ENCODE measurements around the gene SPOPL. TPM values are rescaled to one million over a fixed set of nuclear protein-coding genes. Genes with fewer than 3 reads are reported as not detected.

SPOPL gene
- total and polyA plus RNA-seq, 2 donors (not counting 1 experiment from before 2014, with no cell fraction given), result 11.5 to 15.2 TPM

- no peak for DNase-seq (ENCODE audit: low read depth in 2 of 2)
- Histone ChIP-seq H3K4me1 (ENCODE audit: control insufficient read depth, extremely low read depth, insufficient read depth, low read length) (no peaks in the 10 kb centered on the region), H3K79me2 (ENCODE audit: control insufficient read depth, insufficient read depth, low read length) (no peaks in the 10 kb centered on the region), H3K27me3 (ENCODE audit: control insufficient read depth, insufficient read depth, low read length) (no peaks in the 10 kb centered on the region), H3K27ac (ENCODE audit: insufficient read depth, low read length) (no peak overlapping the region), H3K4me3 (replicated peaks in 1 of 4; ENCODE audit: control extremely low read depth in 1 of 4, insufficient read depth in 1 of 4, low read depth in 3 of 4, low read length in 4 of 4) (no peak overlapping the region), H3K4me2 (ENCODE audit: extremely low read depth, insufficient read depth, low read length) (no peak overlapping the region), H3K9me3 (ENCODE audit: control insufficient read depth, insufficient read depth, low read depth, low read length) (no peaks in the 10 kb centered on the region), H4K20me1 (ENCODE audit: control insufficient read depth, extremely low read depth, insufficient read depth, low read length) (no peaks in the 10 kb centered on the region), H3K9ac (ENCODE audit: insufficient read depth, low read length) (no peak overlapping the region), H2AFZ (ENCODE audit: low read length) (no peak overlapping the region), H3K36me3 (ENCODE audit: control insufficient read depth, insufficient read depth, low read length) (no peaks in the 10 kb centered on the region)
- TF ChIP-seq EZH2 (IDR thresholded peaks at IDR 0.05; ENCODE audit: low read length, missing control alignments) (no peak), CTCF (conservative IDR thresholded peaks at IDR 0.05 in 1 of 2, IDR thresholded peaks at IDR 0.05 in 1 of 2; ENCODE audit: low read depth in 1 of 2, low read length in 2 of 2) (no peak)
Observed at GRCh38 chr2:138548796-138549195, 47.2 kb downstream of the SPOPL start.

DNA sequence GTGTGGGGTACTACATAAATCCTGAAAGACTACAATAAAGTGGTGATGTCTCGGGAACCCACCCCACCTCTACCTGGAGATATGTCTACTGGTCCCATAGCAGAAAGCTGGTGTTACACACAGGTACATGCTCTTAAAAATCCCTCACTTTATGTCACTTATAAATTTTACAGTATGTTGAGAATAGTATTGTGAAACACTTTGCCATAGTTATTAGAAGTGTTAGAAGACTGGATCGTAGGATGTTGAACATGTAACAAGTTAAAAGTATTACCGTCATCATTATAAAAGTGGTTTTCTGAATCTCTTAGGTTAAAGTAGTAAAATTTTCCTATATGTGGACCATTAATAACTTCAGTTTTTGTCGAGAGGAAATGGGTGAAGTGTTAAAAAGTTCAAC is 48.6 kb downstream of the SPOPL start:
- no peak overlapping the region for H3K4me3 ChIP-seq (replicated peaks in 1 of 4; ENCODE audit: control extremely low read depth in 1 of 4, insufficient read depth in 1 of 4, low read depth in 3 of 4, low read length in 4 of 4)
- H3K79me2 ChIP-seq (ENCODE audit: control insufficient read depth, insufficient read depth, low read length), result no peaks in the 10 kb centered on the region
- no peaks in the 10 kb centered on the region for H3K27me3 ChIP-seq (ENCODE audit: control insufficient read depth, insufficient read depth, low read length)
- no peaks in the 10 kb centered on the region for H3K4me1 ChIP-seq (ENCODE audit: control insufficient read depth, extremely low read depth, insufficient read depth, low read length)
- H3K9me3 ChIP-seq (ENCODE audit: control insufficient read depth, insufficient read depth, low read depth, low read length), result no peaks in the 10 kb centered on the region
- no peak overlapping the region for H2AFZ ChIP-seq (ENCODE audit: low read length)
- no peak overlapping the region for H3K27ac ChIP-seq (ENCODE audit: insufficient read depth, low read length)
- H3K9ac ChIP-seq (ENCODE audit: insufficient read depth, low read length), result no peak overlapping the region
- no peak for DNase-seq (ENCODE audit: low read depth in 2 of 2)
- TF ChIP-seq EZH2 (IDR thresholded peaks at IDR 0.05; ENCODE audit: low read length, missing control alignments), result no peak
- TF ChIP-seq CTCF (conservative IDR thresholded peaks at IDR 0.05 in 1 of 2, IDR thresholded peaks at IDR 0.05 in 1 of 2; ENCODE audit: low read depth in 1 of 2, low read length in 2 of 2), result no peak
- H3K36me3 ChIP-seq (ENCODE audit: control insufficient read depth, insufficient read depth, low read length), result no peaks in the 10 kb centered on the region
- H3K4me2 ChIP-seq (ENCODE audit: extremely low read depth, insufficient read depth, low read length), result no peak overlapping the region
- no peaks in the 10 kb centered on the region for H4K20me1 ChIP-seq (ENCODE audit: control insufficient read depth, extremely low read depth, insufficient read depth, low read length)

DNA sequence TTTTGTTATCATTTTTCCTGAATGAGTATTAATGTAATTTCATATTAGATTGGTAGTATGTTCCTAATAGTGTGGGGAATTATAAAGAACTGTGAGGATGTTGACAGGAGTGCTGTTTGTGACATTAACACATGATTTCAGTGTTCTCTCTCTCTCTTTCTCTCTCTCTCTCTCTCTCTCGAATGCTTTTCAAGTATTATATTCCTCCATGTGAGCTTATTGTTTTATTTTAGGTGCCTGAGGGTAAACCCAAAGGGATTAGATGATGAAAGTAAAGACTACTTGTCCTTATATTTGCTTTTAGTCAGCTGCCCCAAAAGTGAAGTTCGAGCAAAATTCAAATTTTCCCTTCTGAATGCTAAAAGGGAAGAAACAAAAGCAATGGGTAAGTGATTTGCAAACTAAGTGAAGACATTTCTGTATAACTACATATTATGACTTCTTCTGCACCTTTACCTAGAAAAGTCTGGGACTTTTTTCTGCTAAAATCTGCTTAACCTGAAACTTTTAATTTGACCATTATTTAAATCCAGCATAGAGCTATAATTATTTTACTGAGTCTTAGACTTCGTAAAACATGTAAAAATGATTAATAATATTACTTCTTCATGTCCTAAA is 49.2 kb downstream of the SPOPL start:
- Histone ChIP-seq H3K36me3 (ENCODE audit: control insufficient read depth, insufficient read depth, low read length) (no peaks in the 10 kb centered on the region), H3K79me2 (ENCODE audit: control insufficient read depth, insufficient read depth, low read length) (no peaks in the 10 kb centered on the region), H3K9ac (ENCODE audit: insufficient read depth, low read length) (no peak overlapping the region), H2AFZ (ENCODE audit: low read length) (no peak overlapping the region), H3K27me3 (ENCODE audit: control insufficient read depth, insufficient read depth, low read length) (no peaks in the 10 kb centered on the region), H3K4me2 (ENCODE audit: extremely low read depth, insufficient read depth, low read length) (no peak overlapping the region), H4K20me1 (ENCODE audit: control insufficient read depth, extremely low read depth, insufficient read depth, low read length) (no peaks in the 10 kb centered on the region), H3K27ac (ENCODE audit: insufficient read depth, low read length) (no peak overlapping the region), H3K4me3 (replicated peaks in 1 of 4; ENCODE audit: control extremely low read depth in 1 of 4, insufficient read depth in 1 of 4, low read depth in 3 of 4, low read length in 4 of 4) (no peak overlapping the region), H3K4me1 (ENCODE audit: control insufficient read depth, extremely low read depth, insufficient read depth, low read length) (no peaks in the 10 kb centered on the region), H3K9me3 (ENCODE audit: control insufficient read depth, insufficient read depth, low read depth, low read length) (no peaks in the 10 kb centered on the region)
- DNase-seq (ENCODE audit: low read depth in 2 of 2), result no peak
- TF ChIP-seq EZH2 (IDR thresholded peaks at IDR 0.05; ENCODE audit: low read length, missing control alignments), result no peak
- no peak for TF ChIP-seq CTCF (conservative IDR thresholded peaks at IDR 0.05 in 1 of 2, IDR thresholded peaks at IDR 0.05 in 1 of 2; ENCODE audit: low read depth in 1 of 2, low read length in 2 of 2)

Measured in fibroblast of lung (primary cell).